Measurements from ENCODE around the gene SPAG4. TPM values are rescaled to one million over a fixed set of nuclear protein-coding genes. Genes with fewer than 3 reads are reported as not detected.

The SPAG4 gene
- total RNA-seq, 2 experiments from 2014 or later: 15.5 to 17.1 TPM

DNA sequence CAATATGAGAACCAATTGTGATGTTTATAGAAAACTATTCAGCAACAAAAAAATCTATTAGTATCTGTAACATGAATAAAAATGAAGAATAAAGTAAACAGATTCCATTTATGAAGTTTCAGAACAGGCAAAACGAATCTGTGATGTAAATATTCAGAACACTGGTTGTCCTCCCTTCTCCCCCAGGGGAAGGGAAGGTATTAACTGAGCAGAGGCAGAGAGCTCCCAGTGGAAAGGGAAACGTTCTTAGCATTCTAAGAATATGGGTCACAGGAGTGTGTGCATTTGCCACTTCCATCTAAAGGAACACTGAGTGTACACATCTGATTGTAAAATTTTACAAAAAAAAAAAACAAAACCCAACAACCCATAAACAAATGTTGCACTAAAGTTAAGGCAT, 23.1 kb downstream of the SPAG4 start:
- TF ChIP-seq, protein P1, sequence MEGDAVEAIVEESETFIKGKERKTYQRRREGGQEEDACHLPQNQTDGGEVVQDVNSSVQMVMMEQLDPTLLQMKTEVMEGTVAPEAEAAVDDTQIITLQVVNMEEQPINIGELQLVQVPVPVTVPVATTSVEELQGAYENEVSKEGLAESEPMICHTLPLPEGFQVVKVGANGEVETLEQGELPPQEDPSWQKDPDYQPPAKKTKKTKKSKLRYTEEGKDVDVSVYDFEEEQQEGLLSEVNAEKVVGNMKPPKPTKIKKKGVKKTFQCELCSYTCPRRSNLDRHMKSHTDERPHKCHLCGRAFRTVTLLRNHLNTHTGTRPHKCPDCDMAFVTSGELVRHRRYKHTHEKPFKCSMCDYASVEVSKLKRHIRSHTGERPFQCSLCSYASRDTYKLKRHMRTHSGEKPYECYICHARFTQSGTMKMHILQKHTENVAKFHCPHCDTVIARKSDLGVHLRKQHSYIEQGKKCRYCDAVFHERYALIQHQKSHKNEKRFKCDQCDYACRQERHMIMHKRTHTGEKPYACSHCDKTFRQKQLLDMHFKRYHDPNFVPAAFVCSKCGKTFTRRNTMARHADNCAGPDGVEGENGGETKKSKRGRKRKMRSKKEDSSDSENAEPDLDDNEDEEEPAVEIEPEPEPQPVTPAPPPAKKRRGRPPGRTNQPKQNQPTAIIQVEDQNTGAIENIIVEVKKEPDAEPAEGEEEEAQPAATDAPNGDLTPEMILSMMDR (IDR thresholded peaks at IDR 0.05): no peak
- H3K36me3 Mint-ChIP-seq (ENCODE audit: low read depth): peaks cover 9% of the 10 kb centered on the region
- intact Hi-C loops (cut with DNase I, micrococcal nuclease): no loop called here
- peaks cover 11% of the 10 kb centered on the region for H3K4me1 ChIP-seq (ENCODE audit: insufficient read depth, low read length)
- no peak overlapping the region for H3K27ac ChIP-seq (ENCODE audit: low read depth in 1 of 2, low read length in 2 of 2)
- DNase-seq (no peak), ATAC-seq (ENCODE audit: poor library complexity) (no peak)
- peaks cover 77% of the 10 kb centered on the region for H3K4me1 Mint-ChIP-seq (ENCODE audit: low read depth)
- H3K36me3 ChIP-seq (ENCODE audit: insufficient read depth, low read length): peaks cover 7% of the 10 kb centered on the region
- no peaks in the 10 kb centered on the region for H3K27me3 Mint-ChIP-seq
- no peaks in the 10 kb centered on the region for H3K9me3 Mint-ChIP-seq
- ChIA-PET CTCF (interaction anchor here (1.0 kb wide), 1 partner anchor 19 kb away, joined by 4 read pairs; no protein-coding TSS in a partner anchor), POLR2A (no interaction called here)
- H3K4me3 Mint-ChIP-seq: no peak overlapping the region
- H3K9me3 ChIP-seq (ENCODE audit: control insufficient read depth in 1 of 2, insufficient read depth in 1 of 2, low read length in 2 of 2): no peaks in the 10 kb centered on the region
- no peak overlapping the region for H3K4me3 ChIP-seq (ENCODE audit: low read length)
- peak overlapping the region; percentile 31 for H3K27ac Mint-ChIP-seq
- H3K27me3 ChIP-seq (ENCODE audit: control insufficient read depth in 1 of 2, insufficient read depth in 2 of 2, low read length in 2 of 2): no peaks in the 10 kb centered on the region

DNA sequence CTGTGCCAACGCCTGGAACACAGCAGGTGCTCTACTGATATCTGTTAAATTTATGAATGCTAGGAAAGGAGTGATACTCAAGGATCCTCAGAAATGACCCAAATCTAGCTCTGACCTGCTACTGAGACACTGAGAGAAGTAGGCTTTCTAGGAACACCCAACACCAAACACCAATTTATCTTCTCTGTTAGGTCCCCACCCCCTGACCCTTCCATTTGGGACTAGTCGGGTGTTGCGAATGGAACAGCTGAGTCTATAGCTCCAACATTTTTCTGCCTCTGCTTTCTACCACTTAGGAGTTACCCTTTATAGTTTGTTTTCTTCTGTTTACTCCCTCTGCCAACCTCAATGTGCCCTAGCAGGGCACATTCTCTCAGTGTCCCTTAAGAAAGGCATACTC, 25.1 kb downstream of the SPAG4 start:
- H3K4me1 Mint-ChIP-seq (ENCODE audit: low read depth): peaks cover 86% of the 10 kb centered on the region
- H3K27me3 Mint-ChIP-seq: no peaks in the 10 kb centered on the region
- ChIA-PET POLR2A (no interaction called here), CTCF (interaction anchor here (1.6 kb wide), 1 partner anchor 21 kb away, joined by 4 read pairs; no protein-coding TSS in a partner anchor)
- intact Hi-C loops (cut with DNase I, micrococcal nuclease): no loop called here
- Histone ChIP-seq H3K4me1 (ENCODE audit: insufficient read depth, low read length) (peaks cover 12% of the 10 kb centered on the region), H3K9me3 (ENCODE audit: control insufficient read depth in 1 of 2, insufficient read depth in 1 of 2, low read length in 2 of 2) (no peaks in the 10 kb centered on the region), H3K4me3 (ENCODE audit: low read length) (no peak overlapping the region), H3K27ac (ENCODE audit: low read depth in 1 of 2, low read length in 2 of 2) (no peak overlapping the region), H3K27me3 (ENCODE audit: control insufficient read depth in 1 of 2, insufficient read depth in 2 of 2, low read length in 2 of 2) (no peaks in the 10 kb centered on the region), H3K36me3 (ENCODE audit: insufficient read depth, low read length) (peaks cover 7% of the 10 kb centered on the region)
- no peak for DNase-seq
- H3K4me3 Mint-ChIP-seq: no peak overlapping the region
- H3K27ac Mint-ChIP-seq: peak overlapping the region; percentile 79
- no peaks in the 10 kb centered on the region for H3K9me3 Mint-ChIP-seq
- TF ChIP-seq, protein P1 (IDR thresholded peaks at IDR 0.05): no peak
- ATAC-seq (ENCODE audit: poor library complexity): no peak
- peaks cover 4% of the 10 kb centered on the region for H3K36me3 Mint-ChIP-seq (ENCODE audit: low read depth)

DNA sequence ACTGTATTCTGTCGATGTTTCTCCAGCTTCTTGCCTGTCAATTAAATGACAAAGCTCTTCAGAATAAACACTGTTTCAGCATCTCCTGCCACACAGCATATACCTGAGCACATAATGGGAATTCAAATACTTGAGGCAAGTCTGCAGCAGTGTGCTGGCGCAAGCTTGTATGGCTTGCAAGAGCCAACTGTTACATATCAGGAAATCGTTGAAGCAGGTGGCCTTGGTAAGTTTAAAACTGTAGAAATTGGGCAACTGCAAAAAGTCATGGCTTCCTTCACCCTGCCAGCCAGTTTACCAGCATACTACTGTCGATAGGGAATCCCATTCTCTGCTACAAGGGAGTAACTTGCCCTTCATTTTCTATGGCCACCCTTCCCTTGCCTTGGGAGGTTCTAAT, 26.1 kb downstream of the SPAG4 start:
- no peaks in the 10 kb centered on the region for H3K9me3 ChIP-seq (ENCODE audit: control insufficient read depth in 1 of 2, insufficient read depth in 1 of 2, low read length in 2 of 2)
- no peaks in the 10 kb centered on the region for H3K27me3 Mint-ChIP-seq
- intact Hi-C loops (cut with DNase I, micrococcal nuclease): no loop called here
- H3K4me3 ChIP-seq (ENCODE audit: low read length): no peak overlapping the region
- H3K4me1 ChIP-seq (ENCODE audit: insufficient read depth, low read length): peaks cover 14% of the 10 kb centered on the region
- peaks cover 90% of the 10 kb centered on the region for H3K4me1 Mint-ChIP-seq (ENCODE audit: low read depth)
- H3K27ac ChIP-seq (ENCODE audit: low read depth in 1 of 2, low read length in 2 of 2): no peak overlapping the region
- no peak overlapping the region for H3K4me3 Mint-ChIP-seq
- peaks cover 4% of the 10 kb centered on the region for H3K36me3 Mint-ChIP-seq (ENCODE audit: low read depth)
- no peaks in the 10 kb centered on the region for H3K9me3 Mint-ChIP-seq
- TF ChIP-seq, protein P1 (IDR thresholded peaks at IDR 0.05): no peak
- no peaks in the 10 kb centered on the region for H3K27me3 ChIP-seq (ENCODE audit: control insufficient read depth in 1 of 2, insufficient read depth in 2 of 2, low read length in 2 of 2)
- POLR2A ChIA-PET: interaction anchor here (0.8 to 1.4 kb wide), 3 partner anchors 11 to 23 kb away, joined by 3 to 6 read pairs (median 4); no protein-coding TSS in a partner anchor
- no peak for DNase-seq
- CTCF ChIA-PET: interaction anchor here (0.6 to 1.6 kb wide), 3 partner anchors 22 to 58 kb away, joined by 3 to 4 read pairs (median 3); no protein-coding TSS in a partner anchor
- no peak for ATAC-seq (ENCODE audit: poor library complexity)
- peaks cover 7% of the 10 kb centered on the region for H3K36me3 ChIP-seq (ENCODE audit: insufficient read depth, low read length)
- H3K27ac Mint-ChIP-seq: peak overlapping the region; percentile 79

All from CD4-positive, alpha-beta T cell (primary cell).